AG20443 (cell line): Measurements from ENCODE around the gene OLFM1.

ENCODE experiments used
- DNase-seq: peaks from one replicate; pipeline ENCODE4 v3.0.0; 2012; ENCODE audit warnings: low spot score, mixed read lengths

Gene OLFM1

GRCh38 chr9:135087489-135087792, at the start of gene OLFM1:
Gene OLFM1, plus strand, starts transcription at chr9:135087668. Its CDS starts 322 bp downstream, at chr9:135087990.
- peak; percentile 91 for DNase-seq

- no peak for DNase-seq
These were observed 49.1 kb upstream of the OLFM1 start for GRCh38 chr9:135038331-135038730.

DNA sequence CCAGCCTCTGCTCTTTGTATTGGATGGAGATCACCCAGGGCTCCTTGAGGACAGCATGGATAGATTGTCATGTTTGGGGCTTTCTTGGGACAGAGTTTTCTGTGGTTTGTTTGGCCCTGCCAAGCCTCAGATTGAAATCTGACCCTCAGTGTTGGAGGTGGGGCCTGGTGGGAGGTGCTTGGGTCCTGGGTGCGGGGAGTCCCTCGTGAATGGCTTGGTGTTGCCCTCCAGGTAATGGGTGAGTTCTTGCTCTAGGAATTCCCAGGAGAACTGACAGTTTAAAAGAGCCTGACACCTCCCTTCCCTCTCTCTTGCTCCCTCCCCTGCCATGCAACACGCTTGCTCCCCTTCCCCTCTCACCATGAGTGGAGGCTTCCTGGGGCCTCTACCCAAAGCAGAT, 48.6 kb upstream of the OLFM1 start:
- no peak for DNase-seq

DNA sequence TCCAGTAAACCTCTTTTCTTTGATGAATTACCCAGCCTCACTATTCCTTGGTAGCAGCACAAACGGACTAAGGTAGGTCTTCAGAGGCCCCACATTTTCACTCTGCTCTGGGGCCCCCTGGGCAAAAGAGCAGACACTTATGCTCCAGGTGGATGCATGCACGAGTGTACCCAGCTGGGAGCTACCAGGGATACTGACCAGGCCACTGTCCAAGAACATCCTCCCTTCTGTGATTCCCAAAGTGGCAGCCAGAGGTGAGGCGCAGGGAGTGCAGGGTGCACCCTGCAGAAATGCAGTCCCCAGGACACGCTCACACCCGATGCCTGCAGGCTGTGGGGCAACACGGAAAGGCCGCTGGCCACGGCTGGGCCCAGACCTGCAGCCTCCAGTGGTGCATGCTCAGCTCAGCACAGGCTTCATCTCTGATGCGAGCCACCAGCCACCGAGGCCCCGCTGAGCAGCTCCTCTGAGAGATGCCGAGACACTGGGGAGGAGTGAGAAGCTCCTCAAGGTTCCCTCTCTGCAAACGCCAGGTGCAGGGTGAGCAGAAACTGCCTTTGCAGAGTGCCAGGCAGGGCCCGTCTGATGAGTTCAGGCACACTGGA, 48.1 kb upstream of the OLFM1 start:
- DNase-seq: no peak

GRCh38 chr9:135039916-135040645, 47.4 kb upstream of the OLFM1 start:
- no peak for DNase-seq

DNA sequence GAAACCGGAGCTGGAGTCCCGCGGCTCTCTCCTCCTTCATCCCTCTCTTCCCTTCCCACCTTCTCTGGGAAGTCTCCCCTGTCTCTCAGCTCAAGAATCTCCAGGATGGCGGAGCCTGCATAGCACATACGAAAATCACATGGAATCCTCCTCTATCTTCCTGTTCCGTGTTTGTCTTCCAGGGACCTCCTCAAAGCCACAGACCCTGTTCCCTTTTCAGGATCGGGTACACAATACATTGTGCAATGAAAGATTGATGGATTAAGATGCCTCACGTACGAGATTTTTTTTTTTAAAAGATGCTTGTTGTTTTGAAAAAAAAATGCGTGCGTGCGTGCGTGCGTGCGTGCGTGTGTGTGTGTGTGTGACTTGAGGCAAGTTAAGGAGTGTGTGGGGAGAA, 46.6 kb upstream of the OLFM1 start:
- no peak for DNase-seq

- no peak for DNase-seq
These were observed 44.1 kb upstream of the OLFM1 start for GRCh38 chr9:135043345-135043744.

GRCh38 chr9:135045264-135045927, 42.1 kb upstream of the OLFM1 start:
- no peak for DNase-seq

DNA sequence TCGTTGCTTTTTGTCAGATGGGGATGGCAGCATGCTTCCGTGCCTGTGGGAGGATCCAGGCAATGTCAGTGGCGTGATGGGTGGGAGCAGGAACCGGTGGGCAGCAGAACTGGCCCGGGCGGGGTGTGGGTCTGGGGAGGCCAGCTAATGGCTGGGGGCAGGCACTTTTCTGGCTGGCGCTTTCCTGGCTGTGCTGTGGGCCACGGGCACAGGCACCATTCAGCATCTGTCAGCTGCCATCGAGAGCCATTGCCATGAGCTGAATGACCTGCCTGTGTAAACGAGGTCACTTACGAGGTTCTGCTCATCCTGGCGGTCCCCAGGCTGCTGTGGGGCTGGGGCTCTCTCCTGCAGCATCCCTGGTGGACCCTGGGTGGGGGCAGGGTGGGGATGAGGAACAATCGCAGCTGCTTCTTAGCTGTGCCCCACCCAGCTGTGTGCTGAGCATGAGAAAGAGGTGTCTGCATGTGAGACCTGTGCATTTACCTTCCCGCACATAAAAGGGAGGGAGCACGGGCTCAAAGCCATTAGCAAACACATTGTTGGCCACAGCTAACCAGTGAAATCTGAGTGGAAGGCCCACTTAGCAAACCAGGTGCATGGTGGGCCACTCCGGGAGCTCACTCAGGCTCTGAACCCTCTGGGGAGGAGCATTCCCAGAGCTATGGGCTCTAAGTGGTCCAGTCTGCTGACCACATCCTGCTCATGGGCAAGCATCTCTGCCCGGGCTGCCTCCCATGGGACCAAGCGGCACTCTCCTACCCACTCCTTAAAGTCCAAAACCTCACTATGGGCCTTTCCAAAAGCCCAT, 41.3 kb upstream of the OLFM1 start:
- DNase-seq: no peak

- no peak for DNase-seq
These were observed 40.6 kb upstream of the OLFM1 start for GRCh38 chr9:135046739-135047350.

DNA sequence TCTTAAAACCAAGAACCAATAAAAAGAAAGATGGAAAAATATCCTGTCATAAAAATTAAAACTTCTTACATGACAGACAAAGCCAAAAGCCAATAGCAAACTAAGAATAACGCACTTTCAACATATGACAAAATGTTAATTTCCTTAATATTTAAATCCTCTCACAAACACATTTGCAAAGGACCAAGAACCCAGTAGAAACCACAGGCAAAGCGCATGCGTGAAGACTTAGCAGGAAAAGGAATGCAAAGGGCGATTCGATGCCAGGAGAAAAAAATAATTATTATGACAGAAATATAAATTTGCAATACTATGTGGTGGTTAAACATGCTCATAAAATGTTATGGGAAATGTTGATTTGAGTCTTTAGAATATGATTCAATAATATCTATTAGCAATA, 39.9 kb upstream of the OLFM1 start:
- DNase-seq: no peak

GRCh38 chr9:135048046-135048757, 39.3 kb upstream of the OLFM1 start:
- no peak for DNase-seq

- no peak for DNase-seq
These were observed 38.6 kb upstream of the OLFM1 start for GRCh38 chr9:135048758-135049444.

- no peak for DNase-seq
These were observed 38.0 kb upstream of the OLFM1 start for GRCh38 chr9:135049460-135049859.

GRCh38 chr9:135050072-135050990, 37.1 kb upstream of the OLFM1 start:
- no peak for DNase-seq

- DNase-seq: no peak
These were observed 36.0 kb upstream of the OLFM1 start for GRCh38 chr9:135051316-135052038.

DNA sequence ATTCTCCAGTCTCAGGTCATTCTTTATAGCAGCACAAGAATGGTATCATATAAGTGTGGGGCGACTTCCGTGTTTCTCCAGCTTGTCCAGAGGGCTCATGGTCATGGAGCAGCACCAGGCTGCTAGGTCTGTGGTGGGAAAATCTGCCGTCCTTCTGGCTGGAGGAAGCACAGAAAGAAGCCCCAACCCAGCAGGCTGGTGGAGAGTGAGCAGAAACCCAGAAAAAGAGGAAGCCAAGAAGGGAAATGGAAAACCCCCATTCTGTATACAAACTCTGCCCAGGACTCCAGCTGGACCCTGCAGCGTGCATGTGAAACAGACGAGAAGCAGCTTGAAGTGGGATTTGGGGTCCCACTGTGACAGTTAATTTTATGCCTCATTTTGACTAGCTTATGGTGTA, 34.3 kb upstream of the OLFM1 start:
- no peak for DNase-seq

DNA sequence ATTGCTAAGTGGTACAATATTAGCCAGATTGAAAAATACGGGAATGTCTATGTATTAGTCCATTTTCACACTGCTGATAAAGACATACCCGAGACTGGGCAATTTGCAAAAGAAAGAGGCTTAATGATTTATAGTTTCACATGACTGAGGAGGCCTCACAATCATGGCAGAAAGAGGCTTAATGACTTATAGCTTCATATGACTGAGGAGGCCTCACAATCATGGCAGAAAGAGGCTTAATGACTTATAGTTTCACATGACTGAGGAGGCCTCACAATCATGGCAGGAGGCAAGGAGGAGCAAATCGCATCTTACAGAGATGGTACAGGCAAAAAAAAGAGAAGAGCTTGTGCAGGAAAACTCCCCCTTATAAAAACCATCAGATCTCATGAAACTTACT, 32.3 kb upstream of the OLFM1 start:
- DNase-seq: no peak

DNA sequence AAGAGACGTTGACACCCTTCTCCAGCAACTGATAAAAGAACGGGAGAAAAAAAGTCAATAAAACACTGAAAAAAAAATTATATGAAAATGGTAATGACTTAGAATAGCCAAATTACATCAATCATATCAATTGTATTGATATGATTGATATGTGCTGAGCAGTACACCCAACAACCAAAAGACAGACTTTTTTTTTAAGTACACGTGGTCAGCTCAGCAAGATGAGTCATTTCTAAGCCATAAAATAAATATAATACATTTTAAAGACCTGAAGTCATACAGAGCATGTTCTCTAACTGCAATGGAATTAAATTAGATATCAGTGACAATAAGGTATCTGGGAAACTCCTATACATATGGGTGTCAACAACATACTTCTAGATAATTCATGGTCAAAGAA, 30.9 kb upstream of the OLFM1 start:
- no peak for DNase-seq
